K562 (cell line): ENCODE measurements around the gene COQ10B. TPM values are rescaled to one million over a fixed set of nuclear protein-coding genes. Genes with fewer than 3 reads are reported as not detected.
A peak's percentile ranks its signal among the peaks of the same experiment; 100 is the strongest.

Experiments used
- CHD1 ChIP-seq: fragments of 200-600 bp; sonication (generic); IDR thresholded peaks from one replicate; pipeline ENCODE4 v1.6.1; 2012; ENCODE audit warnings: mild to moderate bottlenecking, moderate library complexity, low read length, inconsistent platforms
- CREB3L1 ChIP-seq: fragments of 450-650 bp; IDR thresholded peaks from 2 replicates; pipeline ENCODE4 v1.6.1; 2014; ENCODE audit warnings: low read depth, mild to moderate bottlenecking, moderate library complexity, borderline replicate concordance
- CSDE1 ChIP-seq, 2 experiments: fragments of 450-650 bp; IDR thresholded peaks; 2 replicates each; pipeline ENCODE4 v1.6.1; 2016; ENCODE audit warnings: mild to moderate bottlenecking in 1 of 2
- CTCFL ChIP-seq: IDR thresholded peaks from 2 replicates; pipeline ENCODE4 v1.6.1; 2011; ENCODE audit warnings: borderline replicate concordance, low read depth, mild to moderate bottlenecking, moderate library complexity, low read length; ENCODE audit not compliant: insufficient read depth, poor library complexity, severe bottlenecking
- DEAF1 ChIP-seq: fragments of 450-650 bp; formaldehyde crosslinking; IDR thresholded peaks from 2 replicates; pipeline ENCODE4 v1.4.0; 2020; ENCODE audit warnings: mild to moderate bottlenecking, moderate library complexity
- GTF2F1 ChIP-seq: IDR thresholded peaks from 2 replicates; pipeline ENCODE4 v1.6.1; 2011; ENCODE audit warnings: low read depth, low read length, improper control_type of control experiment
- HDGF ChIP-seq: fragments of 450-650 bp; IDR thresholded peaks from 2 replicates; pipeline ENCODE4 v1.6.1; 2016
- HNRNPLL ChIP-seq: fragments of 200-400 bp; formaldehyde crosslinking; IDR thresholded peaks from 2 replicates; pipeline ENCODE4 v1.6.1; 2017; ENCODE audit warnings: low read length, low read depth, mild to moderate bottlenecking; ENCODE audit not compliant: poor library complexity, severe bottlenecking
- MAFK ChIP-seq: IDR thresholded peaks from 2 replicates; pipeline ENCODE4 v1.6.1; 2011; ENCODE audit warnings: low read length, improper control_type of control experiment
- MEIS2 ChIP-seq: fragments of 450-650 bp; IDR thresholded peaks from 2 replicates; pipeline ENCODE4 v1.6.1; 2014; ENCODE audit warnings: mild to moderate bottlenecking; ENCODE audit not compliant: partially characterized antibody
- NFE2 ChIP-seq: IDR thresholded peaks from 2 replicates; pipeline ENCODE4 v1.6.1; 2014; ENCODE audit warnings: antibody characterized with exemption, low read depth
- NR2F6 ChIP-seq: fragments of 450-650 bp; formaldehyde crosslinking; IDR thresholded peaks from 2 replicates; pipeline ENCODE4 v1.4.0; 2020; ENCODE audit warnings: mild to moderate bottlenecking
- PREB ChIP-seq: sonication (generic); formaldehyde crosslinking; IDR thresholded peaks from 2 replicates; pipeline ENCODE4 v1.8.1; 2023; ENCODE audit warnings: mild to moderate bottlenecking, missing genetic modification reagents
- RAD51 ChIP-seq: fragments of 450-650 bp; IDR thresholded peaks from 2 replicates; pipeline ENCODE4 v1.7.1; 2016; ENCODE audit warnings: low read depth, mild to moderate bottlenecking, borderline replicate concordance
- SAP30 ChIP-seq: fragments of 200-600 bp; sonication (generic); IDR thresholded peaks from 2 replicates; pipeline ENCODE4 v1.6.1; 2012; ENCODE audit warnings: borderline replicate concordance, low read depth, mild to moderate bottlenecking, moderate library complexity, low read length, control low read depth, inconsistent platforms; ENCODE audit not compliant: insufficient read depth, poor library complexity, severe bottlenecking
- SIX5 ChIP-seq, 2 experiments: IDR thresholded peaks; 2 replicates each; pipeline ENCODE4 v1.6.1; 2011; ENCODE audit warnings: low read length in 2 of 2, borderline replicate concordance in 1 of 2, low read depth in 1 of 2, mild to moderate bottlenecking in 1 of 2, moderate library complexity in 1 of 2; ENCODE audit not compliant: insufficient read depth in 1 of 2
- SOX6 ChIP-seq: fragments of 450-650 bp; IDR thresholded peaks from 2 replicates; pipeline ENCODE4 v1.6.1; 2014; ENCODE audit warnings: mild to moderate bottlenecking
- SPI1 ChIP-seq: IDR thresholded peaks from 2 replicates; pipeline ENCODE4 v1.6.1; 2011; ENCODE audit warnings: low read depth, low read length, control low read depth, borderline replicate concordance
- TRIM28 ChIP-seq: fragments of 450-650 bp; IDR thresholded peaks from 2 replicates; pipeline ENCODE4 v1.6.1; 2017
- ZC3H4 ChIP-seq: sonication (generic); formaldehyde crosslinking; IDR thresholded peaks from 2 replicates; pipeline ENCODE4 v1.9.0; 2021; ENCODE audit warnings: missing genetic modification reagents, borderline replicate concordance
- ZNF133 ChIP-seq: fragments of 250-450 bp; sonication (Bioruptor Pico); IDR thresholded peaks from 2 replicates; pipeline ENCODE4 v1.4.0; 2020; ENCODE audit warnings: mild to moderate bottlenecking
- ZNF830 ChIP-seq: fragments of 250-450 bp; sonication (Bioruptor Pico); IDR thresholded peaks from 2 replicates; pipeline ENCODE4 v1.5.0; 2021; ENCODE audit warnings: mild to moderate bottlenecking
- polyA plus RNA-seq, 8 experiments: library from polyadenylated mRNA; depleted of rRNA in 4 of 8; stranded (reverse) in 5 of 8; unstranded in 3 of 8; fragments of >200 nt; fragmentation: Nextera tagmentation in 2 of 8; fragmentation: Illumina TruSeq in 1 of 8; extraction: Ambion mirVana in 2 of 8; extraction: Trizol in 1 of 8; gene quantifications; 2 replicates each; pipeline versions ENCODE4 v1.2.1 to v1.2.3, GENCODE V29; 2011 to 2014; ENCODE audit warnings: inconsistent platforms in 1 of 8, missing spikeins in 1 of 8
- total RNA-seq, 7 experiments: library from RNA; depleted of rRNA in 6 of 7; stranded (reverse); fragments of >200 nt in 6 of 7; fragmentation: Illumina TruSeq in 2 of 7; extraction: Trizol in 2 of 7; gene quantifications; 2 replicates each; pipeline versions ENCODE4 v1.2.1 to v1.2.3, GENCODE V29; 2011 to 2021; ENCODE audit warnings: low replicate concordance in 1 of 7

COQ10B gene
- total and polyA plus RNA-seq, 9 of the 15 experiments (the other 6 are each of a cell fraction or from before 2014, with no cell fraction given), result 3.1 to 13.1 (median 7.7) TPM

GRCh38 chr2:197434541-197435513, 18.5 kb upstream of the COQ10B start, which contains the start of gene SF3B1 (continued):
- peak; percentile 95 for TF ChIP-seq RAD51
- no peak for TF ChIP-seq TRIM28
- TF ChIP-seq CREB3L1, result peak; percentile 95
- no peak for TF ChIP-seq NFE2
- TF ChIP-seq SIX5 (IDR thresholded peaks at IDR 0.05; ENCODE audit: borderline replicate concordance in 1 of 2, insufficient read depth in 1 of 2, low read depth in 1 of 2, low read length in 2 of 2), result no peak
- no peak for TF ChIP-seq CHD1
- TF ChIP-seq ZNF830 (CRISPR knock-in tag), result no peak
- TF ChIP-seq GTF2F1, result no peak
- no peak for TF ChIP-seq CSDE1 (IDR thresholded peaks at IDR 0.05)
- TF ChIP-seq CTCFL, result no peak
- no peak for TF ChIP-seq DEAF1 (CRISPR knock-in tag)
- peak; percentile 91 for TF ChIP-seq HNRNPLL
- no peak for TF ChIP-seq PREB (CRISPR knock-in tag)
- TF ChIP-seq NR2F6, result no peak
- TF ChIP-seq HDGF, result no peak
- TF ChIP-seq SPI1, result peak; percentile 58; the same call in 1 of the 2 replicates
- TF ChIP-seq SAP30, result peak; percentile 68
- TF ChIP-seq SOX6, result no peak
- peak; percentile 80 for TF ChIP-seq MEIS2
- TF ChIP-seq ZNF133 (CRISPR knock-in tag), result no peak
- no peak for TF ChIP-seq MAFK
- no peak for TF ChIP-seq ZC3H4
